HG03045 (cell line): ENCODE results near the gene MAP4K5.

ENCODE experiments used
- ATAC-seq: cut with Tn5 transposase; IDR thresholded peaks from one replicate; pipeline ENCODE4 v1.9.1; 2021; ENCODE audit warnings: mild to moderate bottlenecking, moderate library complexity; ENCODE audit not compliant: unreplicated experiment

MAP4K5 gene

DNA sequence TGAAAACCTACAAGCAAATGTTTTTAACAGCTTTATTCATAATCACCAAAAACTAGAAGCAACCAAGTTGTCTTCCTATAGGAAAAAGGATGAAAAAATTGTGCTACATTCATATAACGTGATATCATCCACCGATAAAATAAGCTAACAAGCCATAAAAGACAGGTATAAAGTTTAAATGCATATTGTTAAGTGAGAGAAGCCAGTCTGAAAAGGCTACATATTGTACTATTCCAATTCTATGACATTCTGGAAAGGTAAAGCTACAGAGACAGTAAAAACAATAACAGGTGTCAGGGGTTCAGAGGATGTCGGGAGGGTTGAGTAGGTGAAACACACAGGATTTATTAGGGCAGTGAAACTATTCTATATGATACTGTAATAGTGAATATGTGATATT lies 158.4 kb downstream of the MAP4K5 start:
- ATAC-seq = no peak

DNA sequence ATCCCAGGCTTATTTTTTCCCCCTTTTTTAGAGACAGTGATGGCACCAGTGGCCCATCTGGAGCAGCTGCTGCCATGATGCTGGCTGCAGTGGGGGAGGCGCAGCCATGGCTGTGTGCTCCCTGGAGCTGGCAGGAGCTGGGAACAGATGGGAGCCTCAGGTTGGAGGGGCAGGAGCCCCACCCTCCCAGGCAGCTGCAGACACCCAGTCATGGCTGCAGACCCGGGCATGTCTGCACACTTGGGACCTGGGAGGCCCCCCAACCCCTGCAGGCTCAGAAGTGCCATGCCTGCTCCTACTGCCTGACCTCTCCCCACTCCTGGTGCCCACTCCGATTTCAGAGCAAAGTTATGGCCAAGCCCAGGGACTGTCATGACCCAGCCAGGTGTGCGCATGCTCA lies 160.8 kb downstream of the MAP4K5 start:
- ATAC-seq = no peak
